Erythroblast (primary cell): ENCODE measurements around the gene CANX.

Source experiments
- GATA1 ChIP-seq: IDR thresholded peaks from 2 replicates; pipeline ENCODE4 v1.6.1; 2011; ENCODE audit warnings: low read depth, mild to moderate bottlenecking, control low read depth, low read length, moderate library complexity
- POLR2A ChIP-seq: IDR thresholded peaks from 2 replicates; pipeline ENCODE4 v1.6.1; 2011; ENCODE audit warnings: mild to moderate bottlenecking, low read length

GRCh38 chr5:179766021-179766725, 67.4 kb downstream of the CANX start:
- no peak for TF ChIP-seq POLR2A
- TF ChIP-seq GATA1: no peak
